Mucosa of rectum (tissue), 2 donors: ENCODE data around the gene PTPN9.
"Not testable (repeated sequence)": the region's sequence is repeated elsewhere in the genome, so short reads cannot be mapped to it uniquely, and the experiment has no call there.

Experiments used
- H3K27ac ChIP-seq, 2 donors: one replicate each; pipeline ENCODE4 v1.7.0; 2013; ENCODE audit warnings: inconsistent platforms in 2 of 2, low read depth in 2 of 2, low read length in 2 of 2
- H3K27me3 ChIP-seq, 2 donors: one replicate each; pipeline ENCODE4 v1.7.0; 2013; ENCODE audit warnings: low read length in 2 of 2; ENCODE audit not compliant: control insufficient read depth in 2 of 2, insufficient read depth in 2 of 2
- H3K36me3 ChIP-seq, 2 donors: one replicate each; pipeline ENCODE4 v1.7.0; 2013; ENCODE audit warnings: low read length in 2 of 2; ENCODE audit not compliant: control insufficient read depth in 2 of 2, insufficient read depth in 2 of 2
- H3K4me1 ChIP-seq, 2 donors: one replicate each; pipeline ENCODE4 v1.7.0; 2013; ENCODE audit warnings: low read length in 2 of 2, mild to moderate bottlenecking in 1 of 2; ENCODE audit not compliant: control insufficient read depth in 2 of 2, insufficient read depth in 2 of 2
- H3K4me3 ChIP-seq, 2 donors: one replicate each; pipeline ENCODE4 v1.7.0; 2013; ENCODE audit warnings: low read length in 2 of 2
- H3K9ac ChIP-seq, 2 donors: one replicate each; pipeline ENCODE4 v1.7.0; 2013; ENCODE audit warnings: low read length in 2 of 2, low read depth in 1 of 2, mild to moderate bottlenecking in 1 of 2
- H3K9me3 ChIP-seq, 2 donors: one replicate each; pipeline ENCODE4 v1.7.0; 2013; ENCODE audit warnings: low read length in 2 of 2; ENCODE audit not compliant: control insufficient read depth in 2 of 2
- donor health status: healthy.
- donor health status: Normal muscosa, but diverticular disease.

Gene PTPN9

GRCh38 chr15:75449585-75450306 lies 129.4 kb downstream of the PTPN9 start:
- peak overlapping the region in 1 of 2 donors; percentile 73 for H3K9ac ChIP-seq
- H3K27ac ChIP-seq, result peak overlapping the region; percentile 99
- H3K36me3 ChIP-seq, result peaks cover 0 to 5% of the 10 kb centered on the region in 2 donors
- H3K4me3 ChIP-seq, result peak overlapping the region; percentile 76 to 89
- no peaks in the 10 kb centered on the region for H3K27me3 ChIP-seq
- no peaks in the 10 kb centered on the region for H3K9me3 ChIP-seq
- peaks cover 24 to 29% of the 10 kb centered on the region in 2 donors for H3K4me1 ChIP-seq

GRCh38 chr15:75448171-75448570 lies 130.9 kb downstream of the PTPN9 start:
- not testable (repeated sequence) for H3K27me3 ChIP-seq, H3K36me3 ChIP-seq, H3K9ac ChIP-seq, H3K4me3 ChIP-seq, H3K27ac ChIP-seq, H3K9me3 ChIP-seq
- peaks cover 22 to 26% of the 10 kb centered on the region in 2 donors for H3K4me1 ChIP-seq

GRCh38 chr15:75446151-75446550 lies 133.0 kb downstream of the PTPN9 start:
- Histone ChIP-seq H3K9me3 (no peaks in the 10 kb centered on the region), H3K4me3 (no peak overlapping the region), H3K27ac (no peak overlapping the region), H3K4me1 (peaks cover 11 to 15% of the 10 kb centered on the region in 2 donors), H3K36me3 (peaks cover 5 to 7% of the 10 kb centered on the region in 2 donors), H3K27me3 (no peaks in the 10 kb centered on the region), H3K9ac (no peak overlapping the region)

- not testable (repeated sequence) for H3K9ac ChIP-seq, H3K4me3 ChIP-seq, H3K27me3 ChIP-seq, H3K9me3 ChIP-seq, H3K36me3 ChIP-seq, H3K27ac ChIP-seq
- H3K4me1 ChIP-seq, result peaks cover 11 to 14% of the 10 kb centered on the region in 2 donors
These were observed 133.8 kb downstream of the PTPN9 start for GRCh38 chr15:75445324-75445723.

- not testable (repeated sequence) for H3K4me1 ChIP-seq, H3K27me3 ChIP-seq, H3K4me3 ChIP-seq, H3K9ac ChIP-seq, H3K27ac ChIP-seq, H3K9me3 ChIP-seq, H3K36me3 ChIP-seq
These were observed 135.1 kb downstream of the PTPN9 start for GRCh38 chr15:75443972-75444453.

- no peak overlapping the region for H3K27ac ChIP-seq
- H3K4me3 ChIP-seq, result no peak overlapping the region
- H3K9ac ChIP-seq, result no peak overlapping the region
- no peaks in the 10 kb centered on the region for H3K27me3 ChIP-seq
- no peaks in the 10 kb centered on the region for H3K9me3 ChIP-seq
- H3K36me3 ChIP-seq, result peaks cover 3 to 10% of the 10 kb centered on the region in 2 donors
- H3K4me1 ChIP-seq, result peaks cover 0 to 3% of the 10 kb centered on the region in 2 donors
These were observed 141.4 kb downstream of the PTPN9 start for GRCh38 chr15:75437721-75438120.

- peaks cover 3 to 10% of the 10 kb centered on the region in 2 donors for H3K36me3 ChIP-seq
- H3K4me3 ChIP-seq, result no peak overlapping the region
- peaks cover 0 to 3% of the 10 kb centered on the region in 2 donors for H3K4me1 ChIP-seq
- H3K9ac ChIP-seq, result no peak overlapping the region
- H3K9me3 ChIP-seq, result no peaks in the 10 kb centered on the region
- no peak overlapping the region for H3K27ac ChIP-seq
- no peaks in the 10 kb centered on the region for H3K27me3 ChIP-seq
These were observed 142.2 kb downstream of the PTPN9 start for GRCh38 chr15:75436881-75437280.

GRCh38 chr15:75431682-75432081 lies 147.4 kb downstream of the PTPN9 start:
- Histone ChIP-seq H3K9ac (no peak overlapping the region), H3K27ac (no peak overlapping the region), H3K4me1 (no peaks in the 10 kb centered on the region), H3K36me3 (peaks cover 19 to 30% of the 10 kb centered on the region in 2 donors), H3K4me3 (no peak overlapping the region), H3K9me3 (no peaks in the 10 kb centered on the region), H3K27me3 (no peaks in the 10 kb centered on the region)

GRCh38 chr15:75431270-75431669 lies 147.8 kb downstream of the PTPN9 start:
- Histone ChIP-seq H3K9me3 (no peaks in the 10 kb centered on the region), H3K27ac (no peak overlapping the region), H3K27me3 (no peaks in the 10 kb centered on the region), H3K4me3 (no peak overlapping the region), H3K36me3 (peaks cover 20 to 29% of the 10 kb centered on the region in 2 donors), H3K4me1 (no peaks in the 10 kb centered on the region), H3K9ac (no peak overlapping the region)

GRCh38 chr15:75430259-75430658 lies 148.9 kb downstream of the PTPN9 start:
- no peak overlapping the region for H3K9ac ChIP-seq
- no peak overlapping the region for H3K4me3 ChIP-seq
- H3K27ac ChIP-seq, result no peak overlapping the region
- H3K4me1 ChIP-seq, result no peaks in the 10 kb centered on the region
- no peaks in the 10 kb centered on the region for H3K9me3 ChIP-seq
- peaks cover 18 to 23% of the 10 kb centered on the region in 2 donors for H3K36me3 ChIP-seq
- H3K27me3 ChIP-seq, result no peaks in the 10 kb centered on the region
